Stimulated activated CD8-positive, alpha-beta memory T cell treated with anti-CD3 and anti-CD28 coated beads, Interleukin-4, amount 100 ng/mL, for 24 hours (primary cell): Measurements from ENCODE around the gene ASXL3.

ENCODE experiments used
- DNase-seq: peaks from one replicate; pipeline ENCODE4 v3.0.0-alpha.2; 2020; ENCODE audit warnings: low read depth

Gene ASXL3

DNA sequence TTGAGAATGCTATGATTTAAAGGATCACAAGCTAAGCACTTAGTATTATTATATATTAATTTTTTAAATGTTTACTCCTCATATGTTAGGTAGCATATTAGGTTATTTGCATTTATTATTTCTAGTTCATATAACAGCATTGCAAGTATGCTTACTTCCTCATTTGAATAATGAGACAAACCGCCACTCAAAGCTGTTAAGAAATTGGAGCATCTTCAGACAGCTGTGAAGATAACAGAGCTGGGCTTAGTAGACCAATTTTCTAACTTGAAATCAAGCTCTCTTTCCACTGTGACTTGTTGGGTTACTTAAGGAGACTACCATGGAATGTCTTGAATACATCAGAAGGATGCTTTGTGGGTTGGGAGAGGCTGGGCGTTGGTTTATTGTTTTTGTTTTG, 139.3 kb downstream of the ASXL3 start:
- DNase-seq: no peak

DNA sequence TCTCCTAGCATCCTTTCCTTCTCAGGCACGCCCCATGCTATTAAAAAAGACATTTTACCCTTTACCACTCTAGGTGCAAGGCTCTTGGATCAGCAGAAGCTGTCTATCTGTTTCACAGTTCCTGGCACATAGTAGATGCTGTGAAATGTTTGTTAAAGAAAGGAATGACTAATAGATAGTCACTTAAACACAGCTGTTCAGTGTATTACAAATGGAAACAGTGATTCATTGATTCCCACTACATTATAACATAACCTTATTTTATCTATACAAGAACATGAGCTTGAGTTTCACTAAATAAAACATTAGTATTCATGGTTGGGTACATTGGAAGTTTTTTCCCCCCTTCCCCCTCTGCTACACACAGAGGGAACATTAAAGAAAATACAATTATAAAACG, 142.1 kb downstream of the ASXL3 start:
- DNase-seq: no peak

DNA sequence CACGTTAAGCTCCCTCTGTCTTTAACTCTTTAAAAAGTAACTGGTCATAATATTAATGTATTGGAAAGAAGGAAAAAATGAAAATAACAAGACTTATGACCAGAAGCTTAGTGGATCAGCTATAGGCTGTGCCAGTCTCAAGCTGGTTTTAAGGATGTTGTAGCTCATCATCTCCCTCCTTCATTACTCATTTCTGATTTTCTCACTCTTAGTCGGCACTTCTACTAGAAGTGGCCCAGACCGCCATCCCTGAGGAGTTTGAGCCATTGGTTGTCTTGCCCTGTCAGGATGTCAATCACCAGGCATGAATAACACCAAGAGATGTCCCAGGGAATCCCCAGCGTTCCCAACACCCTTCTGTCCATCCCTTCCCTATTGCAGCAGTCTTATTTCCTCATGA, 151.5 kb downstream of the ASXL3 start:
- DNase-seq: no peak

DNA sequence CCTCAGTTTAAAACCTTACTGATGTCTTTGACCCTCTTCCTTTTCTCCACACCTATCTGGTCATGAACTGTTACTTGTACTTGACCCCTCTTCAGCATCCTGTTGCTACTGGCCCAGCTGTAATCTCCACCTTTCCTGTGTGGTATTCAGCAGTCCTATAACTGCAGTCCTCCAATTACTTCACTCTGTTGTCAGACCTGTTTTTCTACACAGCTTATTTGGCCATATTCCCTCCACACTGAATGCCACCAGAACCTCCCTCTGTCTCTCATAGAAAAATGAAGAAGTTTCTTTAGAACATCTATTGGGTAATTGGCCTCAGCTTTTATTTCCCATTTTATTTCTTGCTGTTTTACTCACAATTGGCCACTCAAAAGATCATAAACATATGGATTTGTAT, 155.4 kb downstream of the ASXL3 start:
- no peak for DNase-seq

DNA sequence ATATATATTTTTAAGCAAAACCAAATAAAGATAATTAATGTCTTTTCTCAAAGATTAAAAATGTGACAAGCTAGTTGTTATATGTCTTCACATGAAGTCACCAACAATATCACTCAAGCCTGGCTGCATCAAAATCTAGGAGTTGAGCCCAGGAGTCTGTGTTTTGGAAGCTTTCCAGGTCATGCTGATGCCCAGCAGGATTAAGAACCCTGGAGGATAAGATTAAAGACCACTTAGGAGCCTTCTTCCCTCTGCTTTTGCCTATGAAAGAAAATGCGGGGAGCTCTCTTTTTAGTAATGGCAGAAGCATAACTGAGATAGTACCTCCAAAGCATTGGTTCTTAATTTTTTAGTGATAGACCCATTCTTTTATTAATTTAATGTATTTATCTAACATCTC, 157.4 kb downstream of the ASXL3 start:
- no peak for DNase-seq

DNA sequence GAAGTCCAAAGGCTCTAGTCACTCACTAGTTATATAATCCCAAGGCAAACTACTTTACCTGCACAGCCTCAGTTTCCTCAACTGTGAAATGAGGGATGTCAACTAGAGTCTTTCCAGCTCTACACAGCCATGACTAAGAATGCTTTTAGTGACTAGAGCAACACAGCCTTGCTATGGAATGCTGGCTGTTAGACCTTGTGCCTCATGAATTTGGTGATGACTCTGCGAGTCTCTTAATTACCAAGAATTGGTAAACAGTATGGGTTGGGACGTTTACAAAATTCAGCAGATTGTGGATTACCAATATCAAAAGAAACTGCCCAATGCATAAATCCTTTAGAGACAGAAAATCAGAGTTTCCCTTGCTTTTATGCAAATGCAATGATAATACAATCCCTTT, 163.7 kb downstream of the ASXL3 start:
- no peak for DNase-seq

DNA sequence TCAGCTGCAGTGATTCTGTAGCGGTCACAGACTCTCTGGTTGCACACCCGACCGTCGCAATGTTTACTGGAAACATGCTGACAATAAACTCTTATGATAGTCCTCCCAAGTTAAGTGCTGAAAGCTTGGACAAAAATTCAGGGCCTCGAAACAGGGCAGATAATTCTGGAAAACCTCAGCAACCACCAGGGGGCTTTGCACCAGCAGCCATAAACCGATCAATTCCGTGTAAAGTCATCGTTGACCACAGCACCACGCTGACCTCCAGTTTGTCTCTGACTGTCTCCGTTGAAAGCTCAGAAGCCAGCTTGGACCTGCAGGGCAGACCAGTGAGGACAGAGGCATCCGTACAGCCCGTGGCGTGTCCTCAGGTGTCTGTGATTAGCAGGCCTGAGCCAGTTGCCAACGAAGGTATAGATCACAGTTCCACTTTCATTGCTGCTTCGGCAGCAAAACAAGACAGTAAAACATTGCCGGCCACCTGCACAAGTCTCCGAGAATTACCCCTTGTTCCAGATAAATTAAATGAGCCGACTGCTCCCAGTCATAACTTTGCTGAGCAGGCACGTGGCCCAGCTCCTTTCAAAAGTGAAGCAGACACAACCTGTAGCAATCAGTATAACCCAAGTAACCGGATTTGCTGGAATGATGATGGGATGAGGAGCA, 166.1 kb downstream of the ASXL3 start:
- DNase-seq: no peak

DNA sequence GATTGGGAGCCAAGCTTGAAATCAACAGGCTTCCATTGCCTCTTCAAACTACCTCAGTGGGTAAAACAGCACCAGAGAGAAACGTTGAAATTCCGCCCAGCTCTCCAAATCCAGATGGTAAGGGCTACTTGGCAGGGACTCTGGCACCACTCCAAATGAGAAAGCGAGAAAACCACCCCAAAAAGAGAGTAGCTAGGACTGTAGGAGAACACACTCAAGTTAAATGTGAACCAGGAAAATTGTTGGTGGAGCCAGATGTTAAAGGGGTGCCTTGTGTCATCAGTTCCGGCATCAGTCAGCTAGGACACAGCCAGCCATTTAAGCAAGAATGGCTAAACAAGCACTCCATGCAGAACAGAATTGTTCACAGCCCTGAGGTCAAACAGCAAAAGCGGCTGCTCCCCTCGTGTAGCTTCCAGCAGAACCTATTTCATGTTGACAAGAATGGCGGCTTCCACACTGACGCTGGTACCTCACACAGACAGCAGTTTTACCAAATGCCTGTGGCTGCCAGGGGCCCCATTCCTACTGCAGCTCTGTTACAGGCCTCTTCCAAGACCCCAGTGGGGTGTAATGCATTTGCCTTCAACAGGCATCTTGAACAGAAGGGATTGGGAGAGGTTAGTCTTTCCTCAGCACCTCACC, 167.3 kb downstream of the ASXL3 start:
- no peak for DNase-seq

DNA sequence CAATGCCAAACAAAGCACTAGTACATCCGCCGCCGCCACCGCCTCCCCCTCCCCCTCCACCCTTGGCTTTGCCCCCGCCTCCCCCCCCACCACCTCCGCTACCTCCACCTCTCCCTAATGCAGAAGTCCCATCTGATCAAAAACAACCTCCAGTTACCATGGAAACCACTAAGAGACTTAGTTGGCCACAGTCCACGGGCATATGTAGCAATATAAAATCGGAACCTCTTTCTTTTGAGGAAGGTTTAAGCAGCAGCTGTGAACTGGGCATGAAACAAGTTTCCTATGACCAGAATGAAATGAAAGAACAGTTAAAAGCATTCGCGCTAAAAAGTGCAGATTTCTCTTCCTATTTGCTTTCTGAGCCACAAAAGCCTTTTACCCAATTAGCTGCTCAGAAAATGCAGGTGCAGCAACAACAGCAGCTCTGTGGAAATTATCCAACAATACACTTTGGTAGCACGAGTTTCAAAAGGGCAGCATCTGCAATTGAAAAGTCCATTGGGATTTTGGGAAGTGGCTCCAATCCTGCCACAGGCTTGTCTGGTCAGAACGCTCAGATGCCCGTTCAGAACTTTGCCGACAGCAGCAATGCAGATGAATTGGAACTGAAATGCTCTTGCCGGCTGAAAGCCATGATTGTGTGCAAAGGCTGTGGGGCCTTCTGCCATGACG, 168.0 kb downstream of the ASXL3 start:
- no peak for DNase-seq

DNA sequence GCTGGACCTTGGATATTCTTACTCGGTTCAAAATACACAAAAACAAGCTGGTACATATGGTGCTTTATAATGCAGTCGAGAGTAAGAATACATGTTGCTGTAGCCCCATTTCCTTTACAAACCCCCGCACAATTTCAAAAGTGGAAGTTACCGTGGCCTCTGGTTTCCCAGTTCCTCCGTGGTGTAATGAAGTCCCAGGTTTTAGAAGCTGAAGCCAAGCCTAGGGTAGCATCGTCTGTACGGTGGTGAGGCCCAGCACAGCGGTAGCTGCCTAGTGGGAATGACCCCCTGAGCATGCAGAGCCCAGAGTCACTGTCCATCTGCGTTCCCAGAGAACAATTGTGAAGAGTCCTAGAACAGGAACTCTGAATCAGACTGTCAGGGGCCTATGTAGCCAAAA, 171.8 kb downstream of the ASXL3 start:
- no peak for DNase-seq

DNA sequence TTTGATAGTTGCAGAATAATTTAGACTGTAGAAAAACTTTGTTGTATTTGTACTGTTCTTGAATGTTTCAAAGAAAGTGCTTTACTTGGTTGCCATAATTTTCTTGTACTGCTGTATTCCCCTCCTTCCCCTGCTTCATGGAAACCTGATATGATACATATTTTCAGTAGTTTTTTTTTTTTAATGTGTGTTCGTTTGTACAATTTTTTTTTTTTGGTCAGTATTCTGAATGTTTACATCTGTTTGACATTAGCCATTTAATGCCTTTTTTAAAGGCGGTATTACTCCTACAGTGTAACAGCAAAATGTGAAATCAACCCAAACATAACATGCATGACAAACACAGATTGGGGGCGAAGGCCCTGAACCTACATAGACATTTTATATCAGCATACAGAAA, 172.3 kb downstream of the ASXL3 start:
- no peak for DNase-seq

DNA sequence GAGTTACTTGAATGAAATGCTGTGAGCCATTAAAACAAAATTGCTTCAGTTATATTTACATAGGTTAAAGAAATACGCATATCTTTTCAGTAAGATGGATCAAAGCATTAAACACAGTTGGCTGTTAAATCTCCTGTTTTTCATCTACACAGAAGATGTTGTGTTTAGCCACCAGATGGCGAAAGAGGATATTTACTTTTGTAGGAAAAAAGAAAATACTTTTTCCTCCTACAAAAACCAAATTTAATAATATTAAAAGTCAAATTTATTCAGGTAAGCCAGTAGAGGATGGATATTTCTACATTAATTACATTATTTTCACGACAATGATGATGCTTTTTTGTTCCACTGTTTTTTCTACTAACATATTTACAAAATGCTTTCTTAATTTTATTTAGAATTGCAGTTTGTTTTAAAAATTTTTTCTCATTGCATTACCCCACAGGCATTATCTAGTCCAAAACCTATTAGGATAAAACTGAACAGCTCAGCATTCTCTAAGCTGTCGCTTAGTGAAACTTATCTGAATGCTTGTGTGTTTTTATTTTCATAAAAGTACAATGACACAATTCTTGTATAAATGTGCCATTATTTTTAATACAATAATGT, 173.7 kb downstream of the ASXL3 start:
- no peak for DNase-seq

DNA sequence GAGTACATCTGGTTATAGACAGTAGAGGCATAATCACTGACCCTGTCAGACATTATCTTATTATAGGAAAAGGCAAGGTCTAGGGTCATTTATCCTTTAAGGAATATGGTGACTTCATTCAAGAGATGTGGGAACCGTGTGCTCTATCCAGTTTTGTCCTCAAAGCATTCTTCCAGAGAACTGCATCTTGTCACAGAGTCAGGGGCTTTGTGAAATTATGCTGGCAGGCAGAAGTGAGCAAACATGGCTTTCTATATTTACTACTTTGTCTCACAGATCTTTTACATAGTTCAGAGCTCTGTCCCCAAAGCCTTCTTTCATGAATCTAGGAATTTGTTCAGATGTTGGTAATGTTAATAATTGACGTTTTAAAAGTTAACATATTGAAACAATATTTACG, 177.4 kb downstream of the ASXL3 start:
- DNase-seq: no peak

DNA sequence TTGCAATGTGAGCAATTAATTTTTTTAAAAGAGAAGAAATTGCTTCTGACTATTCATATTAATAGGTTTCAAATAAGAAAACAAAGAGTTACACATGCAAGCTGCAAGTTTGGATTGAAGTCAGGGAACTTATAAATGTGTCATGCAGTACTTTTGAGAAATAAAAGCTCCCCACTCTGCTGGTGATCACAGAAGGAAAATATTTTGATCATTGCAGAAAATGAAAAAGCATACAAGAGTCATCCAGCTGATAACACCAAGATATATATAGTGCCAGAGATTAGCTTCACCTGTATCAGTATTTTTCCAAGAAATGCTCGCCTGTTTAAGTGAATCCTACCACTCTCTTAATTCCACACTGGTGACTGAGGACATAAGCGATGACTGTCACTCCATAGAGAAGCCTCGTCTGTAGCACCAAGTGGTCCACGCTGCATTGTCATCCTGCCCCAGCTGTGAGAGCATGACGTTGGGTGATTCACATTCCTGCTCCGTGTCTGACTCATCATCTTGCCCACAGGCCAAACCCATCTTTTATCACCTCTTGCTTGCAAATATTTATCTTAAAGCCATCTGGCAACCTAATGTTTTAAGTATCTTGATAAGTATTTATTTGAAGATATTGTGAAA, 178.0 kb downstream of the ASXL3 start:
- DNase-seq: no peak

DNA sequence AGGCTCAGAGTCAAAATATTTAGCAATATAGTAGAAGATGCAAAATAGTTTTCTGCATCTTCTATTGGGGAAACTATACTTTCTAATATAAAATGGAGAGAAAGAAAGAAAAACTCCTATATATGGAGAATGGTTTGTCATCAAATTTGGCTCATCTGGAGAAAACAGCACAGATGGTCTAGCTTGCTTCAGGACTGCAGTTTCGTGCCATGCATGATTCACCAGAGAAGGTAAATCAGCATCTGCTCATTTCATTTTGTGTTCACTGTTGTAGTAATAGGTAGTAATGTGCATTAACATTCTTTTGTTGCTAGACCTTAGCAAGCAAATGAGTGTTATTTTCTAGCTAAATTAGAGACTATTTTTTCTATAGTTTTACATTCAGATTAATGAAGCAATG, 179.0 kb downstream of the ASXL3 start:
- no peak for DNase-seq

DNA sequence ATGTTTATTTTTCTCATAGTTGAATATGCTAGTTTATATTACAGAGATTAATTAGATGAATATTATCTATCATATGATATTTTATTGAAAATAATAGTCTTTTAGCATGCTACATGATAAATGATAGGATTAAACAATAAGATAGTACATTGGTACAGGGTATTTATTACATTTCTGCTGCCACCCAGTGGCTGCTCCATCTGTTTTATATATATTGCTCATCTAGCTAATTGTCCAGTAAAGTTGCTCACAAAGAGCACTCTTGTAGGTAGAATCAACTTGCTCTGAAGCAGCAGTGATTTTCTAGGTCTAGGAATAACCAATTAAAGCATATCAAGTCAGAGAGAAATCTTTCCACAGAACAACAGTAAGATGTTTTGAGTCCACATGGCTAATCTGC, 183.3 kb downstream of the ASXL3 start:
- DNase-seq: no peak

DNA sequence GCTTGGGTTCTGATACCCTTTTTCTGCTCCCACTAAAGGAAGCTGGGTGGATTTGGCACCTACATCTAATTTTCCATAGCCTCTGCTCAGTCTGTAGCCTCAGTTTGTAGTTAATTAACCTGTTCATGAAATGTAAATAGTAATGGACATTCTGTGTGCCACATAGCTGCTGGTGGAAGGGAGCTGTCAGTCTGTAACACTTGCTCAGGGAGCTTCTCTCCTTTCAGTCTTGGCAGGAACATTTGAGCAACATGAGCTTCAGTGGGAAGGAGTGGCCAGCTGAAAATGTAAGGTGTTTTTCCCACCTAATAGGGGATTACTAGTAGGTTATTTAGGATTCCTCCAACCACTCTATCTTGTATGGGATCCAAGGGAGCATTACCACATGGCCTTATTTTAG, 203.4 kb downstream of the ASXL3 start:
- no peak for DNase-seq
